Muscle layer of colon (tissue), 2 donors: ENCODE measurements around the gene CNTNAP2.
"Not testable (repeated sequence)": the region's sequence is repeated elsewhere in the genome, so short reads cannot be mapped to it uniquely, and the experiment has no call there.

Experiments
- H3K27ac ChIP-seq: one replicate; pipeline ENCODE4 v1.7.0; 2013; ENCODE audit warnings: low read depth, mild to moderate bottlenecking, low read length, moderate library complexity
- H3K27me3 ChIP-seq, 2 donors: one replicate each; pipeline ENCODE4 v1.7.0; 2013; ENCODE audit warnings: low read length in 2 of 2, mild to moderate bottlenecking in 2 of 2; ENCODE audit not compliant: insufficient read depth in 2 of 2, control insufficient read depth in 1 of 2
- H3K36me3 ChIP-seq: one replicate; pipeline ENCODE4 v1.7.0; 2013; ENCODE audit warnings: mild to moderate bottlenecking, low read length; ENCODE audit not compliant: insufficient read depth
- H3K4me1 ChIP-seq: one replicate; pipeline ENCODE4 v1.7.0; 2013; ENCODE audit warnings: mild to moderate bottlenecking, low read length; ENCODE audit not compliant: insufficient read depth
- H3K4me3 ChIP-seq, 2 donors: one replicate each; pipeline ENCODE4 v1.7.0; 2013; ENCODE audit warnings: low read length in 2 of 2, low read depth in 1 of 2, mild to moderate bottlenecking in 1 of 2, moderate library complexity in 1 of 2
- H3K9ac ChIP-seq: one replicate; pipeline ENCODE4 v1.7.0; 2013; ENCODE audit warnings: low read length
- H3K9me3 ChIP-seq: one replicate; pipeline ENCODE4 v1.7.0; 2013; ENCODE audit warnings: mild to moderate bottlenecking, low read length
- donor health status: abdominal sarcoma.
- donor health status: Adenocarcinoma of cecum.

CNTNAP2 gene

GRCh38 chr7:147114525-147114924, 997.9 kb downstream of the CNTNAP2 start:
- not testable (repeated sequence) for H3K4me3 ChIP-seq, H3K36me3 ChIP-seq, H3K9me3 ChIP-seq, H3K9ac ChIP-seq, H3K27ac ChIP-seq, H3K4me1 ChIP-seq, H3K27me3 ChIP-seq

GRCh38 chr7:147136352-147136751, 1019.8 kb downstream of the CNTNAP2 start:
- no peaks in the 10 kb centered on the region for H3K27me3 ChIP-seq
- H3K9me3 ChIP-seq, result no peaks in the 10 kb centered on the region
- H3K9ac ChIP-seq, result no peak overlapping the region
- no peak overlapping the region for H3K4me3 ChIP-seq
- no peak overlapping the region for H3K27ac ChIP-seq
- no peaks in the 10 kb centered on the region for H3K4me1 ChIP-seq
- no peaks in the 10 kb centered on the region for H3K36me3 ChIP-seq

- no peak overlapping the region for H3K27ac ChIP-seq
- no peaks in the 10 kb centered on the region for H3K4me1 ChIP-seq
- H3K27me3 ChIP-seq, result no peaks in the 10 kb centered on the region
- H3K9me3 ChIP-seq, result no peaks in the 10 kb centered on the region
- no peak overlapping the region for H3K4me3 ChIP-seq
- H3K9ac ChIP-seq, result no peak overlapping the region
- no peaks in the 10 kb centered on the region for H3K36me3 ChIP-seq
These were observed 1028.6 kb downstream of the CNTNAP2 start for GRCh38 chr7:147145194-147145593.

GRCh38 chr7:147146169-147146568, 1029.6 kb downstream of the CNTNAP2 start:
- Histone ChIP-seq H3K27me3 (no peaks in the 10 kb centered on the region), H3K27ac (no peak overlapping the region), H3K9me3 (no peaks in the 10 kb centered on the region), H3K4me3 (no peak overlapping the region), H3K4me1 (no peaks in the 10 kb centered on the region), H3K36me3 (no peaks in the 10 kb centered on the region), H3K9ac (no peak overlapping the region)

- H3K9ac ChIP-seq, result no peak overlapping the region
- no peak overlapping the region for H3K4me3 ChIP-seq
- H3K36me3 ChIP-seq, result no peaks in the 10 kb centered on the region
- no peaks in the 10 kb centered on the region for H3K4me1 ChIP-seq
- no peaks in the 10 kb centered on the region for H3K9me3 ChIP-seq
- H3K27me3 ChIP-seq, result no peaks in the 10 kb centered on the region
- no peak overlapping the region for H3K27ac ChIP-seq
These were observed 1035.1 kb downstream of the CNTNAP2 start for GRCh38 chr7:147151661-147152060.

GRCh38 chr7:147153571-147153970, 1037.0 kb downstream of the CNTNAP2 start:
- no peak overlapping the region for H3K4me3 ChIP-seq
- no peaks in the 10 kb centered on the region for H3K27me3 ChIP-seq
- H3K4me1 ChIP-seq, result no peaks in the 10 kb centered on the region
- no peak overlapping the region for H3K9ac ChIP-seq
- H3K9me3 ChIP-seq, result no peaks in the 10 kb centered on the region
- H3K36me3 ChIP-seq, result no peaks in the 10 kb centered on the region
- no peak overlapping the region for H3K27ac ChIP-seq

GRCh38 chr7:147161405-147161804, 1044.8 kb downstream of the CNTNAP2 start:
- Histone ChIP-seq H3K36me3 (no peaks in the 10 kb centered on the region), H3K4me1 (no peaks in the 10 kb centered on the region), H3K27me3 (no peaks in the 10 kb centered on the region), H3K9ac (no peak overlapping the region), H3K9me3 (no peaks in the 10 kb centered on the region), H3K4me3 (no peak overlapping the region), H3K27ac (no peak overlapping the region)

- H3K9me3 ChIP-seq, result no peaks in the 10 kb centered on the region
- no peaks in the 10 kb centered on the region for H3K36me3 ChIP-seq
- H3K9ac ChIP-seq, result no peak overlapping the region
- H3K27ac ChIP-seq, result no peak overlapping the region
- no peak overlapping the region for H3K4me3 ChIP-seq
- H3K4me1 ChIP-seq, result no peaks in the 10 kb centered on the region
- H3K27me3 ChIP-seq, result no peaks in the 10 kb centered on the region
These were observed 1053.9 kb downstream of the CNTNAP2 start for GRCh38 chr7:147170341-147171012.

GRCh38 chr7:147171013-147171391, 1054.4 kb downstream of the CNTNAP2 start:
- Histone ChIP-seq H3K27ac (no peak overlapping the region), H3K36me3 (no peaks in the 10 kb centered on the region), H3K9ac (no peak overlapping the region), H3K4me1 (no peaks in the 10 kb centered on the region), H3K4me3 (no peak overlapping the region), H3K9me3 (no peaks in the 10 kb centered on the region), H3K27me3 (no peaks in the 10 kb centered on the region)

GRCh38 chr7:147173883-147174282, 1057.3 kb downstream of the CNTNAP2 start:
- Histone ChIP-seq H3K4me3 (no peak overlapping the region), H3K27ac (no peak overlapping the region), H3K36me3 (no peaks in the 10 kb centered on the region), H3K27me3 (no peaks in the 10 kb centered on the region), H3K9ac (no peak overlapping the region), H3K9me3 (no peaks in the 10 kb centered on the region), H3K4me1 (no peaks in the 10 kb centered on the region)

GRCh38 chr7:147182874-147183273, 1066.3 kb downstream of the CNTNAP2 start:
- Histone ChIP-seq H3K9me3 (no peaks in the 10 kb centered on the region), H3K9ac (no peak overlapping the region), H3K4me3 (no peak overlapping the region), H3K4me1 (no peaks in the 10 kb centered on the region), H3K36me3 (no peaks in the 10 kb centered on the region), H3K27ac (no peak overlapping the region), H3K27me3 (no peaks in the 10 kb centered on the region)

GRCh38 chr7:147183276-147183675, 1066.7 kb downstream of the CNTNAP2 start:
- Histone ChIP-seq H3K36me3 (no peaks in the 10 kb centered on the region), H3K27me3 (no peaks in the 10 kb centered on the region), H3K27ac (no peak overlapping the region), H3K4me1 (no peaks in the 10 kb centered on the region), H3K9ac (no peak overlapping the region), H3K4me3 (no peak overlapping the region), H3K9me3 (no peaks in the 10 kb centered on the region)
